GM21390 (cell line): ENCODE measurements around the gene MYO3A.
"Not testable (repeated sequence)": the region's sequence is repeated elsewhere in the genome, so short reads cannot be mapped to it uniquely, and the experiment has no call there.

ENCODE experiments used
- ATAC-seq: cut with Tn5 transposase; IDR thresholded peaks from one replicate; pipeline ENCODE4 v1.9.1; 2021; ENCODE audit not compliant: unreplicated experiment

Gene MYO3A

DNA sequence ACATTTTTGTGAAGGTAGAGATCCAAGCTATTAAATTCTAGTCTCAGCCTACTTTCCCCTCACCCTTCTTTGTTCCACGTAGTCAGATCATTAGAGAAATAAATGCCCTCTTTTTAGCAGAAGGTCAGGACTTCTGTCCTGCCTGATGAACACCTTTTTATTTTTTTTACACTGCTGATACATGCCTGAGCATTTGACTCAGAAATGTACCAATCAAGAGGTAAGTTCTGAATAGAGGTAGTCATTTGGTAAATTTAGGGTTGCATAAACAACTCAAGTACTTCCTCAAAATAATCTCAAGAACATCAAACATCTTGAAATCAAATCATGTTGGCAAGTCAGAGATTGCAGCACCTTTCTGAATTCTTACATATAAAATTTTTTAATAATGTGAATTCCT lies 133.7 kb downstream of the MYO3A start:
- ATAC-seq, result no peak

DNA sequence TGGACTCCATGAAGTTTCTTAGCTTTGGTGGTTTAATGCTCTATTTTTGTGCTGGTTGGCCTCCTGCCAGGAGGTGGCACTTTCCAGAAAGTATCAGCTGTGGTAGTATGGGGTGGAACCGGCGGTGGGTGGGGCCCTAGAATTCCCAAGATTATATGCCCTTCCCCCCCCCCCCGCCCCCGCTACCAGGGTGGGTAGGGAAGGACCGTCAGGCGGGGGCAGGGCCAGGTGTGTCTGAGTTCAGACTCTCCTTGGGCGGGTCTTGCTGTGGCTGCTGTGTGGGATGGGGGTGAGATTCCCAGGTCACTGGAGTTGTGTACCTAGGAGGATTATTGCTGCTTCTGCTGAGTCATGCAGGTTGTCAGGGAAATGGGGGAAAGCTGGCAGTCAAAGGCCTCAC lies 146.9 kb downstream of the MYO3A start:
- not testable (repeated sequence) for ATAC-seq

DNA sequence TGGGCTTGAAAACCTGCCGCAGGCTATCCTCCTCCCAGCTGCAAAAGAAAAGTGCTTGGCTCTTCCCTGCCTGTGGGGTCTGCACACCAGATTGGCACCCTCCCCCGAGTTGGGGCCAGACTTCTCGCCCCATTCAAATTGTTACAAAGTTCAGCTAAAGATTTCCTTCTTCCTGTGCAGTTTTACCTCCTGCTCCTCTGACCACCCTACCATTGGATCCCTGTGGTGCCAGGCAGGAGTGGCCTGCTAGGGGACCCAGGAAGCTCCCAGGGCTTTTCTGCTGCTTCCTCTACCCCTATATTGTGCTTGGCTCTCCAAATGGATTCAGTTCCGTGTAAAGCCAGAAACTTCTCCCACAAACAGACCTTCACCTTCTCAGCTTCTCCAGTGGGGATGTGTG lies 147.4 kb downstream of the MYO3A start:
- no peak for ATAC-seq

DNA sequence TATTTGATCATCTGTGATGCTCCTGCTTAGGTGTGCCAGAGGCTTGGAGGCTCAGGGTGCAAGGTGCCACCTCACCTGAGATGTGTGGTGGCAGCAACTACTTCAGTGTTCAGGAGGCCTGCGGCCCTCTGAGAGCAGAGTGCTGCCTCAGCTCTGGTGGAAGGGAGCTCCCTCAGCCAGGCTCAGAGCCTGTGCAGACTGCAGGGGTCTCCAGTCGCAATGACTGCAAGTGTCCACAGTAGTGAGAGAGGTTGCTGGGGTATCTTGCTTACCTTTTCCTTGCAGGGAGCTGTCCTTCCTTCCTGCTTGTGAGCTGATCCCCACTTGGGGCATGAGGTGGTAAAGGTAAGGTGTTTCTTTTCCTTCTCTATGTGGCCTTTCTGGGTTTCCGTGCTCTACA lies 151.5 kb downstream of the MYO3A start:
- ATAC-seq, result no peak

DNA sequence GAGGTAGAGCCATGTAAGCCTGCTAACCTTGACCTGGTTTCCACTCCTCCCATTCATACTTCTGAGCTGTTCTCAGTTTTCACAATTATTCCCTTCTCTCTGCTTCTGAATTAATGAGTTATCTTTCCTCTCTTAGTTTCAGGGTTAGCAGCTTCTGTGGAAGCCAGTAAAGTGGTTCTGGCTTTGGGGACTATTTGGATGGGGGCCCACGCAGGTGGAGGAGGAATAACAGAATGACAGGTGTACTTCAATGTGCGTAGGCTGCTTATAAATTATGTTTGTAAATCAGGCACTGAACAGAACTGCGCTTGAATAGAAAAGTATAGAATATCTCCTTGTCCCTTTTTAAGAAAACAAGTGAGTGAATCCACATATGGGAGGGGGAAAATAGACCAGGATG lies 153.6 kb downstream of the MYO3A start:
- no peak for ATAC-seq

DNA sequence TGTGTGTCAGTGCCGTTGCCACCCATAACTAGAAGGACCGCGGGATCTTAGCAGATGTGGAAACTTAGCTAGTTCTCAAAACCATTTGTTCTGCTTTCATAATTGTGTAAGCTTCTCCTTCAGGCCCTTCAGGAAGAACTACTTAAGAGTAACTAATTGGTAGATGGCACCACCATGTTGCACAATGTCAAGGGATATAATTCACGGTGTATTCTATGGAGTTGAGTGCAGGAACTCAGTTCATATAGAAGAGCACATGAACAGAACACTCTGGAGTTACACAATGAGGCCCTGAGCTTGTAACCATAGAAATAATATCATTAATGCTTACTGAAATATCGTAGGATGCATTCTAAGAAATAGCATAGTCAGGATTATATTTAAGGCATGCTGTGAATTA lies 156.0 kb downstream of the MYO3A start:
- ATAC-seq, result no peak

DNA sequence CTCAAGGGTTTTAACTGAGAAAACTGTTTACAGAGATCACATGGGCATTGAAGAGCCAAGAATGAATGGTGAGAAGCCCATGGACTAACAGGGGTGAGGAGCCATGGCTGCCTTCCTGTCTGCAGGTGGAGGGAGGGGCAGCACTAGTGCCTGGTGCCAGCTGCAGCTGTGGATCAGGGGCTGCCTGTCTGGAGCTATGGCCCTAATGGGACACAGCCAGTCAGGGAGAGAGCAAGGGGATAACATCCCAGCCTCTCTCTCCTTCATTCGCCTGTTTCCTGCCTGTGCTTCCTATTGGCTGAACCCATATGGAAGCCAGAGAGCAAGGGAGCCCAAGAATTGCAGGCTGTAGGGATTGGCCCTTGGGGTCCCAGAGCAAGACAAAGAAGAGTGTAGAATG lies 156.7 kb downstream of the MYO3A start:
- ATAC-seq, result no peak

DNA sequence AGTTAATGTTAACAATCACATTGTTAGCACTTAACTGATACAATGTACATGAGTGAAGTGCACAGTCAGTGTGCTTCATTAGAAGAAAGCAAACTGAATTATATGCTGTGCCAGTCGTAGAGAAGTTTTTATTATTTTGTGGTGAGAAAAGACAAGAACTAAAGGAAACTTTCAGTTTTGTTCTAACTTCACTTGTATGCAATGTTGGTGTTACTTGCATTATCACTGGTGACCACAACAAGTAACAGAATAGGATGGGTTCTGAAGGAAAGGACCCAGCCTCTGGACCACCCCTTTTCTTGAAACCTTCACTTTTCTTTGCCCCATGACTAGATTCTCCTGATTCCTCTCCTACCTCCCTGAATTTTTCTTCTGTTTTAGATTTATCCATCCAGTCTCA lies 159.2 kb downstream of the MYO3A start:
- ATAC-seq, result no peak

DNA sequence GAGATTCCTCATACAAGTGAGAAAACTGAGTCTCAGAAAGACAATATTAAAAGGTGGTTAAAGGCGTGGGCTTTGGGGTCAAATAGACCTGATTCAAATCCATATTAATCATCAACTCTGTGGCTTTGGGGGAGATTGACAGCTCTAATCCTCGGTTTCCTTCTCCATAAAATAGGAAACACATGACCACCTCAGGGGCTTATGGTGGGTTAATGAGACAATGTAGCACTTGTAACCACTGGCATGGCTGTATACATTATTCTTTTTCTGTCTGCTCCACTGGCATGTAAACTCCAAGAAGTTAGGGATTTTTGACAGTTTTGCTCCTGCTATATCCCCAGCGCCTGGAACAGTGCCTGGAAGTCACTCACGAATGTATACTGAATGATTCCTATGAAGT lies 161.8 kb downstream of the MYO3A start:
- no peak for ATAC-seq

DNA sequence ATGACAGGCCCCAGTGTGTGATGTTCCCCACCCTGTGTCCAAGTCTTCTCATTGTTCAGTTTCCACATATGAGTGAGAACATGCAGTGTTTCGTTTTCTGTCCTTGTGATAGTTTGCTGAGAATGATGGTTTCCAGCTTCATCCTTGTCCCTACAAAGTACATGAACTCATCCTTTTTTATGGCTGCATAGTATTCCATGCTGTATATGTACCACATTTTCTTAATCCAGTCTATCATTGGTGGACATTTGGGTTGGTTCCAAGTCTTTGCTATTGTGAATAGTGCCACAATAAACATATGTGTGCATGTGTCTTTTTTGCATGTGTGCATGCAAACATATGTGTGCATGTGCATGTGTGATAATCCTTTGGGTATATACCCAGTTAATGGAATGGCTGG lies 163.5 kb downstream of the MYO3A start:
- not testable (repeated sequence) for ATAC-seq

DNA sequence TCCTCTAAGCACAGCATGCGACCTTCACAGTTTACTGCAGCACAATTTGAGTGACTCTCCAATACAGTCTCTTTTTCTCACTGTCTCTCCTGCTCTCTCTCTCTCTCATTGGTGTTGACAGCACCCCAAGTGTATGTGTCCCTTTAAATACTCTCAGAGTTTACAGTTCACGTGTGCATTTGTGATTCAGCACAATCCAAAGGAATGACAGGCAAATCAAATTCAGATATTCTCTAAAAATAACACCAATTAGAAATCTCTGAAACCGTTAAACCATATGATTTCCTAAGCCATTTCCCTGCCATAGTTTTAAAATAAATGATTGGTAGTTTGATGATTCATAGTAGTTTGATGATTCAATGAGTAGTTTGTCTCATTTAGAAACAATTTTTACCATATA lies 178.5 kb downstream of the MYO3A start:
- ATAC-seq, result no peak

DNA sequence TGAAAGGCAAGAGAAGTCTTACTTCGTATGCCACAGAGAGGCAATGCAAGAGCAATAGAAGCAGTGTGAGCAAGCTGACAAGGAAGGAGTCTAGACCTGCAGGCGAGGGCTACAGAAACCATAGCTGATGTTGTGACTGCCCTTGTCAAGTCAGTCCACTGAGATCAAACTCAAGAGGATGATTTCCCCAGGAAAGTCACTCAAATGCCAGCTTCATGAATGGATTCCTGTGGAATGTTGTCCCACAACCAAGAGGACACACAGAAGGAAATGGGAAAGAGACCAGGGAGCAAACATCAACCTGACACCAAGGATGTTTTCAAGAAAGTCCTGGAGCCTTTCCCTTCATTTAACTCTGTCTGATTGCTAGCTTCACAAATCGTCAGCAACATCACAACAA lies 204.6 kb downstream of the MYO3A start:
- no peak for ATAC-seq

DNA sequence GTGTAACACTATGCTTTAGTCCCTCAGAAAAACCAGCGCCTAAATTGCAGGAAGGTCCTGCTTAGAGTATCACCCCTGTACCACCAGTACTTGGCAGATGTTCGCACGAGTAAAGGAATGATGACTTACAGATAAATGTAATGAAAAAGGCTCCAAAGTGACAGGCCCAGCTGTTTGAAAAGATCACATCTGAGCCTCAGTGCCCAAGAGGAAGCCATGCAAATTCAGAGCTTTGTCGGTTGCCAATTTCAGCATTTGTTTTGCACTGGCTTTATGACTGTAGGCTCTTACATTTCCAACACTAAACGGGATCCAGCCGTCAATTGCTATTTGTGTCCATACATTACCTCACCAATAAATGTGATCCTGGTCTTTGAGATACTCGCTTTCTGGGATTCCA lies 222.0 kb downstream of the MYO3A start:
- no peak for ATAC-seq

DNA sequence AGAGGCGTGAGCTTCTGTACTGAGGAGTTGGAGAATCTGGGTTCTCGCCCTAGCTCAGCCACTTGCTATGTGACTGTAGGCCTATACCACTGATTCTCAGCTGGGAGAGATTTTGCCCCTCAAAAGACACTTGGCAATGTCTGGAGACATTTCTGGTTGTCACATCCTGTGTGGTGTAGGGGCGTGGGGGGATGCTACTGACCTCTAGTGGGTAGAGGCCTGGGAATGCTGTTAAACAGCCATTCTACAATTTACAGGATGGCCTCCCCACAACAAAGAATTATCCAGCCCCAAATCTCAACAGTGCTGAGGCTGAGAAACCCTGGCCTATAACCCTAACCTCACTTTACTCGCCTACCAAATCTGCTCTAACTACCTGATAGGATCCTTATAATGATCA lies 223.7 kb downstream of the MYO3A start:
- ATAC-seq, result no peak

DNA sequence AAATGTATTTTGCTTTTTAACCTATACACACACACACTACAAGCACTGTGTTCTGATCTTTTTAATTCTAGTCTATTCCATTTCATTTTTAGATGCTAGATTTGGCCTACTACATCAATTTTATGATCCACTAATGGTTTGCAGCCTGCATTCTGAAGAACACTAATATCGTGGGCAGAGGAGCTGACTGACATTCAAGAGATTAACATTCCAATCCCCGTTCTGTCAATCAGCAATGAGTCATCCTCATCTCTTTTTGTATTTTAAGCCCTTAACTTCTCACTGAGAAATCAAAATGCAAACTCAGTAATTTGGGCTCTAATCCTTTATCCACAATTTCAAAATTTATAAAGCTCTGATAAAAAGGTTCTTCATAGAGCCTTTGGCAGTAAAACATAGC lies 235.4 kb downstream of the MYO3A start:
- no peak for ATAC-seq

DNA sequence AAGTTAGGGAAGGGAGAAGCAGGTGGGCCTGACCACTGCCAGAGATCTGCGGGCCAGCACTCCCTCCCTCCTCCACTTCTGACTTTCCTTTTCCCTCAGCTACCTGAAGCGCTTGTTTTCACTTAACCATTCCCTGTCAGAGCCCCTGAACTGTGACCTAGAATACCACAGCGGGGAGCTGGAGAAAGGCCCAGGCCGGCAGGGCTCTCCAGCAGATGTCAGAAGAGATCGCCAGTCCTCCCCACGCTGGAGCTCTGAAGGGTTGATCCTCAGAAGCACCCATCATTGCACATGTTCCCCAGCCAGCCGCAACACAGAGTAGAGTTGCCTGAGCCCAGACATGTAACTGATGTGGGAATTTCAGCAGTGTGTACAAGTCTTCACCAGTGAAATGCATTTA lies 238.1 kb downstream of the MYO3A start:
- no peak for ATAC-seq

DNA sequence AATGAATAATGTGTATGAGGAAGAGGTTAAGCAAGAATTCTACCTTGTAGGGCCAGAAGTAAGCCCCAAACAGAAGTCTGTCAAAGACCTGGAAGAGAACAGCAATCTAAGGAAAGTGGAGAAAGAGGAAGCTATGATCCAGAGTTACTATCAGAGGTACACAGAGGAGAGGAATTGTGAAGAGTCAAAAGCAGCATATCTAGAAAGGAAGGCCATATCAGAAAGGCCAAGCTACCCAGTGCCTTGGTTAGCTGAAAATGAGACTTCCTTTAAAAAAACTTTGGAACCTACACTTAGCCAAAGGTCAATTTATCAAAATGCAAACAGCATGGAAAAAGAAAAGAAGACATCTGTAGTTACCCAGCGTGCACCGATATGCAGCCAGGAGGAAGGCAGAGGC lies 239.8 kb downstream of the MYO3A start:
- ATAC-seq, result no peak

DNA sequence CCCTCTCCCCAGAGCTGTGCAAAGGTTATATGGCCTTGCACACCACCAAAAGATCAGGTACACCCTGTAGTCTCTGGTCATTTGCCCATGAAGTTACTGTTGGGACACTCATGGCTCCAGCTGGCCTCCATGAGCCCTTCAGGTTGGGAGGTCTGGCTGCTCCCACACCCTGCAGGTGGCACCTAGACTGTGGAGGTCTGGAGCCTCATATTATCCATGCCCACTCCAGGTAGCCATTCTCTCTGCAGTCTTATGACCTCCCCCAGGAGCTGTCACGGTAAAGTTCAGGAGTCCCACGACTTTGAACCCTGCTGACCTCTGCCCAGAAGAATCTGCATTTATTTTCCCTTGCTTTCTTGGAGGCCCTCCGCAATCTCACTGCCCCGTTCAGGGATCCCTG lies 243.3 kb downstream of the MYO3A start:
- no peak for ATAC-seq

DNA sequence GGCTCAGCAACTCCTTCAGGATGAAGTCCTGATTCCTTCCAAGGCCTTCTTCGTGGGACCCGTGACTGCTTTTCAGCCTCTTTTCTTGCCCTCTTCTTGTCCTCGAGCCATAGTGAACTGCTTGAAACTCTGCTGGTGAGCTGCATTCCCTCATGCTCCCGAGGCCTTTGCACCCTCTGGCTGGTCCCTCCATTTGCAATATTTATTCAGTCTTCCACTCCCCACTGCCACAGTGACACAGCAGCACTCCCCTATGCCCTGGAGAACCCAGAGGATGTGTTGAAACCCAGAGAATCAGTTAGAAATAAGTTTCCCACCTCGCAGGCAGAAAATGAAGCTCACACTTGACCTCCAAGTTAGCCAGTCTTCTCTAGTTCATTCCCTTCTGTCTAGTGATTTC lies 260.2 kb downstream of the MYO3A start:
- no peak for ATAC-seq

DNA sequence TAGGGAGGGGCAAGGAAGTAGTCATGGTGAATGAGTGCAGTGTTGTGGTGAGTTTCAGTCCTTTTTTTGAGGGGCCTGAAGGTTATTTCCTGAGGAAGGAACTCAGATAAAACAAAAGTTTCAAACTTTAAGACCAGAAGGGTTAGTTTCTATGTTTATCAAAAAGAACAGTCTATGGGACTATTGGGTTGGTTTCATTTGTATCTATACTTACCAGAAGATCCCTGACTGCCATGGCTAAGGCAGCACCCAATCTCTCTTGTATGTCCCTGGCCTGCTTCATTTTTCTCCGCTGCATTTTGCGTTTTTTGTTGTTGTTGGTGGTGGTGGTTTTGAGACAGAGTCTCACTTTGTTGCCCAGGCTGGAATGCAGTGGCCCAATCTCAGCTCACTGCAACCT lies 263.2 kb downstream of the MYO3A start:
- ATAC-seq, result no peak

DNA sequence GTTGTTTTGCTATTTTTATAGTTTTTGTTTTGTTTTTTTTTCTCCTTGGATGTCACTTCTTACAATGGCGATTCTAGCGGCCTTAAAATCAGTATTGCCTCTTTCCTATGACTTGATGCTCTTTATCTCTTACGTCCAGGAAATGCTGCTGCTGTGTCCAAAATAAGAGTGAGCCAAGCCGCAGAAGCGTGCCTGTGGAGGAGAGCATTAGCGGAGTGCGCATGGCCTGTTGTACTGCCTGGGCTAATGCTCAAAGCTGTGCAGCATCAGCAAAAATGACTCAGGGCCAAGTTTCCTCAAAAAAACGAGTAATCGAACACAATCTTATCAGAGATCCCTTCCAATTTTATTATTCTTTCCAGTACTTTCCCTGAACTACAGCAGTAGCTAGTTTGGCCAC lies 264.1 kb downstream of the MYO3A start:
- ATAC-seq, result no peak

DNA sequence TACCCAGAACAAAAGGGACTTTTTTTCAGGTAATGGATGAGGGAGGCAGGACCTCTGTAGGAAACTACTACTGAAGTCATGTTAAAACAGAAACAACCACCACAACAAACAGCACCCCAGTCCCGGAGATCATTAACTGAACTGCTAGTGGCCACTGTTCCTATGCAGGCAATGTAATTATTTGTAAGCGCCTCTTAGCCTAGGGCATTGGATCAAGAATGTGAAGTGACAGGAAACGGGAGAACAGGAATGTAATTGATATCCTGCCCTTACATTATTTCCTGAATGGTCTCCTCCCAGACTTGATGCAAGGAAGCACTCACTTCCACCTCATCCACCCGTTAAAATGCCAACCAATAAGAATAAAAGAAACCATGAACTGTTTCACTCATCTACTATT lies 265.8 kb downstream of the MYO3A start:
- ATAC-seq, result no peak

DNA sequence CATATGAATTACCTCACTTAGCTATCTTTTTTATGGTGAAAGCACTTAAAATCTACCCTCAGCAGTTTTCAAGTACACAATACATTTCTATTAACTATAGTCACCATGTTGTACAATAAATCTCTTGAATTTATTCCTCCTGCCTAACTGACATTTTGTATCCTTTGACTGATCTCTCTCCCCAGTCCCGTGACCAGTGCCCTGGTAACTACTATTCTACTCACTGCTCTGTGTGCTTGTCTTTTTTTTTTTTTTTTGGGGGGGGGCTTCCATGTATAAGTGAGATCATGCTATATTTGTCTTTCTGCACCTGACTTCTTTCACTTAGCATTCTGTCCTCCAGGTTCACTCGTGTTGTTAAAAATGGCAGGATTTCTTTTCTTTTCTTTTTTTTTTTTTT lies 271.2 kb downstream of the MYO3A start:
- ATAC-seq, result no peak

DNA sequence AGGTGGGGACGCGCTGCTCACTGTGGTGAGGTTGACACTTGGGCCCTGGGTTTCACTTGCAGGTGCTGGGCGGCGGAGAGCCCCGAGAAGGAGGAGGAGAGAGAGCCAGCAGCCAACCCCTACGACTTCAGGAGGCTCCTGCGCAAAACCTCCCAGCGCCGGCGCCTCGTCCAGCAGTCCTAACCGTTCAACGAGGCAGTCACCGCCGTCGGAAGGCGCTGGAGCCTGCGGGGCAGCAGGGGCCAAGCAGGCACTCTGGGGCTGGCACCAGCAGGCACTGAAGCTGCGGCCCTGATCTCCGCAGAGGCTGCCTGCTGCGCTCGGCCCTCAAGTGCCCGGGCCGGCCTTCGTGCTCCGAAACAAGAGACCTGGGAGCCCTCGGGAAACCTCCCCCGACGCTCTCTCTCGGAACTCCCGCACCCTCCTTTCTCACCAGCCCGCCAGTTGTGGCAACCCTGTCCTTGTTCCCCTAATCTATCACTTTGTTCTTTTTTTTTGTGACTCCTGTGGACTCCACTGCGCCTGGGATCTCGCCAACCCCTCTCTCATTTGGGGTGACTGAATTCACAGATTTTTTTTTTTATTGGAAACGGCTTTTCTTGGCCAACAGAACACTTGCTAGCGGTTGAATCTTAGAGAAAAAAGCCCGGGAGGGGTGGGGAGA lies 277.9 kb downstream of the MYO3A start:
- ATAC-seq, result no peak
